Activated T-helper 2 cell treated with anti-CD3 and anti-CD28 coated beads, Interferon-gamma antibody, Interleukin-2, Interleukin-4, amounts not matched to agents 10 μg/mL and 5 μg/mL and 100 μg/mL, durations not matched to agents 14 hours and 24 hours and 36 hours (primary cell): ENCODE measurements around the gene FBXW8. TPM values are rescaled to one million over a fixed set of nuclear protein-coding genes. Genes with fewer than 3 reads are reported as not detected.

Experiments
- DNase-seq: peaks from one replicate; pipeline ENCODE4 v3.0.0; 2021; ENCODE audit warnings: low spot score
- H3K27ac Mint-ChIP-seq: one replicate; pipeline ENCODE4 v1.8.0; 2021; ENCODE audit warnings: mixed read lengths
- H3K27me3 Mint-ChIP-seq: one replicate; pipeline ENCODE4 v1.8.0; 2021; ENCODE audit warnings: low read depth, mixed read lengths
- H3K36me3 Mint-ChIP-seq: one replicate; pipeline ENCODE4 v1.8.0; 2021; ENCODE audit warnings: low read depth, mixed read lengths
- H3K4me1 Mint-ChIP-seq: one replicate; pipeline ENCODE4 v1.8.0; 2021; ENCODE audit warnings: low read depth, mixed read lengths
- H3K4me3 Mint-ChIP-seq: one replicate; pipeline ENCODE4 v1.8.0; 2021; ENCODE audit warnings: low read depth, mild to moderate bottlenecking, moderate library complexity, mixed read lengths
- H3K9me3 Mint-ChIP-seq: one replicate; pipeline ENCODE4 v1.8.0; 2021; ENCODE audit warnings: mixed read lengths
- intact Hi-C: fragments of 100-400 bp; cut with micrococcal nuclease; formaldehyde crosslinking; loops from one replicate; pipeline ENCODE4 v1.15.1; 2023
- total RNA-seq: library from RNA; stranded (reverse); gene quantifications from 2 replicates; pipeline ENCODE4 v1.2.3, GENCODE V29; 2022

The FBXW8 gene
- total RNA-seq, 1 donor from 2014 or later: 3.3 TPM

DNA sequence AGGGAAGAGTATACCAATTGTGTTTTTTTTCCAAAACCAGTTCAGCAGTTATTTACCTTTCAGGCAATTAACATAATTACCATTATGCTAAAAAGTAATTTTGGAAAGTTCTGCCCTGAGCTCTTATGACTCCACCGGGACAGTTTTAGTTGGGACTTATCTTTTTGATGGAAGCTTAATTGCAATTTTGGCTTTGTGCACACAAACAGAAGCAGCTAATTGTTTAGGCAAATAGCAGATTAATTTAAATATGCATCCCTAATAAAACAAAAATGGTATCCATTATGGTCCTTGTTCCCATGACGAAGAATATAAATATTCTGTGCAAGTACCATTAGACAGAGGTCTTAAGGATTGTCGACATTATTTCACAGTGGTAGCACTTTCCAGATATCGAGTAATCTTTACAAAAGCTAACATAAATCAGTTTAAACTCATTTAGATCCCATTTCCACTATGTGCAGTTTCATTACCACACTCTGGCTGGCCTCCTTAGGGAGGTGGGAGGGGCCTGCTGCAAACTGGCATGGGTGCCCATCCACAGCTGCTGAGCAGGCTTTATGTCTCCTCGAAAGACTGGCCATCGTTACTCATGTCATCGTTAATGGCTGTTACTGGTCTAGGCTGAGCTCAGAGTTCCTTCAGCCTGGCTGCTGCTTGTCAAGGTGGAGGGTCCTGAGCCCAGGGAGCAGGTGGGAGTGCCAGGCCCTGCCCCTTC lies 68.2 kb downstream of the FBXW8 start:
- peaks cover 9% of the 10 kb centered on the region for H3K27me3 Mint-ChIP-seq
- H3K4me3 Mint-ChIP-seq: no peak overlapping the region
- no peaks in the 10 kb centered on the region for H3K9me3 Mint-ChIP-seq
- H3K4me1 Mint-ChIP-seq: peaks cover 10% of the 10 kb centered on the region
- DNase-seq: no peak
- intact Hi-C loops: no loop called here
- no peaks in the 10 kb centered on the region for H3K36me3 Mint-ChIP-seq
- H3K27ac Mint-ChIP-seq: no peak overlapping the region

DNA sequence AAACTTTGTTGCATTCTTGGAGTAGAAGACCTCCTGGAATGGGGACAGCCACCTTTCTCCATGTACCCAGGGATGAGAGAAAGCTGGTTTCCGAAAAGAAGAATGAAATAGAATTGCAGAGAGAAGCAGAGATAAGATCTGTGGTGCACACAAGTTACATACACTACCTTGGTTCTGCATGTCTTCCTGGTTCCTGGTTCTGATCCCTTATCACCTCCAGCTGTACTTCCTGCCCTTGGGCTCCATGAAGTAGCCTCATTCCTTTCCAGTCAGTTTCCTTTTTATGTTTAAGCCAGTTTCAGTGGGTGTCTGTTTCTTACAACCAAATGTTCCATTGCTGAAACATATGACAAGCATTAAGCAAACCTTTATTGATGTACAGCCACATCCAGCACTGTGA lies 69.3 kb downstream of the FBXW8 start:
- H3K27me3 Mint-ChIP-seq: peaks cover 9% of the 10 kb centered on the region
- intact Hi-C loops: no loop called here
- DNase-seq: no peak
- H3K36me3 Mint-ChIP-seq: no peaks in the 10 kb centered on the region
- no peaks in the 10 kb centered on the region for H3K9me3 Mint-ChIP-seq
- H3K4me1 Mint-ChIP-seq: peaks cover 10% of the 10 kb centered on the region
- H3K27ac Mint-ChIP-seq: no peak overlapping the region
- no peak overlapping the region for H3K4me3 Mint-ChIP-seq

DNA sequence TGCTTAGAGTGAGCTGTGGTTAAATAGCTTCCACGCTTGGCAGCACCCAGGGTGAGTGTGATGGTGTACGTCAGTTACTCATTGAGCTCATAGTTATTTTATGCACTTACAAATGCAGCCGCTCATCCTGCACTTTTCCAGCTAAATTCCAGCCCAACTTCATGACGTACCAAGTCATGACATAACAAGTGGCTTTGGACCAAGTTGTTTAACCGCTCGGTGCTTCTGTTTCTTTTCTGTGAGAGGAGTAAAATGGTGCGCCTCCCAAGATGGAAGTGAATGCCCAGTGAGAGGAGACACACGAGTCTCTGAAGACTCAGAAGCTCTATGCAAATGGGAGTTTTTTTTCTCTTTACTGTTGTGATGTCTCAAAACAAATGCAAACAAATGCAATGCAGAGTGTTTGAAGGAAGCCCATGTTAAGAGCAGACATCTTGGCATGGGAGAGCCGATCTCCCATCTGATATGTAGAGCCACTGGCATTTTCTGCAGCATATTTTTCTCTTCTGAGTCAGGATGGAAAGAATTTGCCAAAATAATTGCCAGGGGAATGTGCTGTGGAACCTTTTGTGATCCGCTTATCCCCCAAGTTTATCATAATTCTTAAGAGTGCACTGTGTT lies 72.2 kb downstream of the FBXW8 start:
- H3K4me3 Mint-ChIP-seq: no peak overlapping the region
- no peaks in the 10 kb centered on the region for H3K9me3 Mint-ChIP-seq
- no peaks in the 10 kb centered on the region for H3K36me3 Mint-ChIP-seq
- peaks cover 9% of the 10 kb centered on the region for H3K27me3 Mint-ChIP-seq
- H3K27ac Mint-ChIP-seq: no peak overlapping the region
- peaks cover 10% of the 10 kb centered on the region for H3K4me1 Mint-ChIP-seq
- no peak for DNase-seq
- intact Hi-C loops: no loop called here

DNA sequence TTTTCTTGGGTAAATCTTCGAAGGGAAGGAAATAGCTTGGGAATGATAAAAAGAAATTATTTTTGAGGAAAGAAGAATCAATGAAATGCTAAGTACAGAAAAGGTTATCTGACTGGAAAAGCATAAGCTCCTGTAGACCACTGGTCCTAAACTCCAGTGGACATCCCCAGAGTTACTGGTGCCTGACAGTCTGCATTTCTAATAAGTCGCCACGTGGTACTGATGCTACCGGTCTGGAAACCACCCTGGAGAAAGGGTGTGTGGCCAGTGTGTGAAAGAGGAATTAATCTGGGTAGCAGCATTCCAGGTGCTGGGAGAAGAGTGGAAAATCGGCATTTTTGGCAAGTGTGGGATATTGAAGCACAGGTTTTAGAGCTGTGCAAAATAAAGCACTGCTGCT lies 73.3 kb downstream of the FBXW8 start:
- Mint-ChIP-seq H3K36me3 (no peaks in the 10 kb centered on the region), H3K4me3 (no peak overlapping the region), H3K9me3 (no peaks in the 10 kb centered on the region), H3K27ac (no peak overlapping the region), H3K27me3 (peaks cover 6% of the 10 kb centered on the region), H3K4me1 (peaks cover 10% of the 10 kb centered on the region)
- intact Hi-C loops: no loop called here
- DNase-seq: no peak

DNA sequence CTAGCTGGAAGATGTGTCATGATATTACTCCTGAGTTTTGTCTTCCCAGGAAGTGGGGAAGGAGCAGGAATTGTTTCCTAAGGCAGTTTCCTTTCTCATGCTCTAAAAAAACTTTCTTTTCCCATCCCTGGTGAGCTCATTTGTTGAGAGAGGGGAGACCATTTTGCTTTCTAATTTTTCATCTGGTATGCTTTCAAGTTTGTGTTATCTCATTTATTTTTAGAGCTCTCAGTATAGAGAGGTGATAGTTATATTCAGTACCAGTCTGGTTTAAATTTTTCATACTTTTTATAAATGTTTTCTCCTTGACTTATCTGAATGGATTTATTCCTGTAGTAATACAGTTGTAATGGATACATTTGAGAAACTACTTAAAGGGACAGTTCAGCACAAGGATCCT lies 79.6 kb downstream of the FBXW8 start:
- DNase-seq: no peak
- H3K9me3 Mint-ChIP-seq: no peaks in the 10 kb centered on the region
- H3K27me3 Mint-ChIP-seq: no peaks in the 10 kb centered on the region
- no peak overlapping the region for H3K4me3 Mint-ChIP-seq
- H3K4me1 Mint-ChIP-seq: no peaks in the 10 kb centered on the region
- H3K27ac Mint-ChIP-seq: no peak overlapping the region
- intact Hi-C loops: no loop called here
- H3K36me3 Mint-ChIP-seq: no peaks in the 10 kb centered on the region

DNA sequence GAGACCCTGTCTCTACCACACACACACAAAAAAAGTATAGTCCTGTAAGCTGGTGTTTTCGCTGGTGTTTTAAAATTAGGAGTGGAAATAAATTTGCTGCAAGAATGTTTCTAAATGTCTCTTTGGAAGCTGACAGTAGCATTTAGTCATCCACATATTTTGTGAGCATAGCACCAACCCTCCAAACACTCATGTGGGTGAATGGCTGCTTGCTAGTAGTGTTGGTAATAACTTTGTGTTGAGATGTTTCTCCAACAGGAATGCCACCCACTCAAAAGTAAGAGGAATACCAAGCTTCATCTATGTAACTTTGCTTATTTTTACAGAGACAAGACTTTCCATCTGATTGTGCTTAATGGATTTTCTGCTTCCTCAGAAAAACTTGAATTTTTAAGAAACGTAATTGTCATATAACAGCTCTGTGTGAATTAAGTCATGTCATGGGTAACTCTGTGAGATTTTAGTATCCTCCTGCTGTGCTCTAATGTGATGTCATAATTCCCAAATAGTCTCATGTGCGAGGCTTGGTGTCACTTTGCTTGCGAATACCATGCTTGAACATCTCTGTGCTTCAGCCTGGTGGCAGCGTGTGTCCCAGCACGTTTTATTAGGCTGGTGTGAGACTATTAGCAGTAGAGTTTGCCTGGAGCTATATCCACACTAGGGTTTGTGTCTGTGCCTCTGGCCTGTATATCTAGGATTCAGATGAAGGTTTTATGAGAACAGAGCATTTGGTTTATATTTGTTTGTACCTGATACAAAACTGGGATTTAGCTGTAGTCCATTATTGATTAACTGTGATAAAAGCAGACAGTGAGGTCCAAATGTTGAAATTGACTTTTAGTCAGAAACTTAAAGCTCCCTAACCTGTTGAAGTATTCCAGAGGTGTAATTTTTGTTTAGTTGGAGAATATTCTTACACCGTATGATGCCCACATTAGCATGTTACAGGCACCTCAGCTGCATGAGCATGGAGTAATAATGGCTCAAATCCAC lies 80.5 kb downstream of the FBXW8 start:
- H3K4me1 Mint-ChIP-seq: no peaks in the 10 kb centered on the region
- H3K9me3 Mint-ChIP-seq: no peaks in the 10 kb centered on the region
- intact Hi-C loops: no loop called here

DNA sequence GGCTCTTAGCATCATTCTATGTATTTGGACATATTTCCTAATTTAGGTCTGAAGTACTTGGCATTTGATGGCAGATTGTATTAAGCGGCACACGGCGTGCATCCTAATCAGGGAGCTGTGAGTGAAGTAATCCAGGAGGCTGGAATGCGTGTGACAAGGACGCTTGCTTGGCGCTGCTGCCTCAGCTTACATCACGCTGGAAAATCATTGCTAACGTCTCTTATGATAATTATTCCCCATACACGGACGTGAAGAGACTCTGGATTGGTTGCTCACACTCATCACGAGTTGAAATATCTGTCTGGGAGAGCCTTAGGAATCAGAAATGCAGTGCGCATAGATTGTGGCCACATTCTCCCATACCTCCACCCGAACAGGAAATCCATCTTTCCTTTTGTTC lies 85.3 kb downstream of the FBXW8 start:
- no peaks in the 10 kb centered on the region for H3K36me3 Mint-ChIP-seq
- no peaks in the 10 kb centered on the region for H3K27me3 Mint-ChIP-seq
- no peaks in the 10 kb centered on the region for H3K4me1 Mint-ChIP-seq
- no peaks in the 10 kb centered on the region for H3K9me3 Mint-ChIP-seq
- DNase-seq: no peak
- intact Hi-C loops: no loop called here
- H3K4me3 Mint-ChIP-seq: no peak overlapping the region
- no peak overlapping the region for H3K27ac Mint-ChIP-seq

More for the DNA sequence above, 80.5 kb downstream of the FBXW8 start:
- no peak overlapping the region for H3K27ac Mint-ChIP-seq
- H3K4me3 Mint-ChIP-seq: no peak overlapping the region
- no peaks in the 10 kb centered on the region for H3K36me3 Mint-ChIP-seq
- no peaks in the 10 kb centered on the region for H3K27me3 Mint-ChIP-seq
- no peak for DNase-seq

DNA sequence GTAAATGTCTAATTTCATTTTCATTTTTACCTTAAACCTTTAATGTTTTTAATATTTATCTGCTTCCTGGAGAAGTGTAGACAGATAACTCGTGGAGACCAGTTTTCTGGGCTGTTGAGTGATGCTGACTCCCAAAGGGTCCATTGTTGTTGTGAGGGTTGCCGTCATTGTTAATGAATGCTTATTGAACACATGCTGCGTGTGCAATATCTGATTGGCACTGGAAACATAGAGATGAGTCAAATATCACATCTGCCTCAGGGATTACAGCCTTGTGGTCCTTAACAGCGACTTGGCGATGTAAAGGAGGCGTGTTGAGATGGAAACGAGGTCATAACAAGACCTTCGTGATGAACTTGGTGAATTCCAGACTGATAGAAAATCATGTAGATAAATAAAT lies 85.9 kb downstream of the FBXW8 start:
- Mint-ChIP-seq H3K4me1 (no peaks in the 10 kb centered on the region), H3K9me3 (no peaks in the 10 kb centered on the region), H3K4me3 (no peak overlapping the region), H3K36me3 (no peaks in the 10 kb centered on the region), H3K27ac (no peak overlapping the region), H3K27me3 (no peaks in the 10 kb centered on the region)
- intact Hi-C loops: no loop called here
- DNase-seq: no peak

DNA sequence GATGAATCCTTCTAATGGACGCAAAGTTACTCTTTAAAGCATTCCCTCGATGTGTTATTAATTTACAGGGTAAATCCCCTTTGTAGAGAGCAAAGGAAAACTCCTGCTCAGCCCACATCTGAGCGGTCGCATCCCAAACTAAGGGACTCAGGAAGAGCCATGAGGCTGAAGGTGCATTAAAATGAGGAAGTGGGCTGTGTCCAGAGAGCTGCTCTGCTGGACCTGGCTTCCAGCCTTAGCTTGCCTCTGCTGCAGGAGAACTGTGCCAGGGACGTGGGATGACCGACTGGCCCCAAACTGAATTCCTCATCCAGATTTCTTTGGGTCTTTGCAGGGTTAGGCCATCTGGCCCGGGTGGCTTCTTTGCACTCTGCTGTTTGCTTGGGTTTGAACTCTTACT lies 88.3 kb downstream of the FBXW8 start:
- intact Hi-C loops: no loop called here
- Mint-ChIP-seq H3K27ac (no peak overlapping the region), H3K9me3 (no peaks in the 10 kb centered on the region), H3K27me3 (no peaks in the 10 kb centered on the region), H3K36me3 (no peaks in the 10 kb centered on the region), H3K4me1 (no peaks in the 10 kb centered on the region), H3K4me3 (no peak overlapping the region)
- no peak for DNase-seq

DNA sequence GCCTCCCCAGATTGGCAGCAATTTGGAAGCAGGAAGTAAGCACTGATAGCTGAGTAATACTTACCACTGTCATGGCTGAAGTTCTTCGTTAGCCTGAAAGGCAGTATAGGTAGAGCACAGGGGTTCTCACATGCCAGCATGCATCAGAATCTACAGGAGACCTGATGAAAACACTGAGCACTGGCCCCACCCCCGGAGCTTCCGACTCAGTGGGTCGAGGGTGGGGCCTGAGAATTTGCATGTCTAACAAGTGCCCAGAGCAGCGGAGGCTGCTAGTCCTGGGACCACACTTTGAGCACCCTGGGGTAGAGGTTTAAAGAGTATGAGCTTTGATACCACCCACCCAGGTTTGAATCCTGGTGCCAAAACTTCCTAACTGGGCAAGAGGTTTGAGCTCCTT lies 89.6 kb downstream of the FBXW8 start:
- H3K4me1 Mint-ChIP-seq: peaks cover under 1% of the 10 kb centered on the region
- no peak overlapping the region for H3K4me3 Mint-ChIP-seq
- DNase-seq: no peak
- H3K9me3 Mint-ChIP-seq: no peaks in the 10 kb centered on the region
- H3K36me3 Mint-ChIP-seq: no peaks in the 10 kb centered on the region
- no peaks in the 10 kb centered on the region for H3K27me3 Mint-ChIP-seq
- H3K27ac Mint-ChIP-seq: no peak overlapping the region
- intact Hi-C loops: no loop called here

DNA sequence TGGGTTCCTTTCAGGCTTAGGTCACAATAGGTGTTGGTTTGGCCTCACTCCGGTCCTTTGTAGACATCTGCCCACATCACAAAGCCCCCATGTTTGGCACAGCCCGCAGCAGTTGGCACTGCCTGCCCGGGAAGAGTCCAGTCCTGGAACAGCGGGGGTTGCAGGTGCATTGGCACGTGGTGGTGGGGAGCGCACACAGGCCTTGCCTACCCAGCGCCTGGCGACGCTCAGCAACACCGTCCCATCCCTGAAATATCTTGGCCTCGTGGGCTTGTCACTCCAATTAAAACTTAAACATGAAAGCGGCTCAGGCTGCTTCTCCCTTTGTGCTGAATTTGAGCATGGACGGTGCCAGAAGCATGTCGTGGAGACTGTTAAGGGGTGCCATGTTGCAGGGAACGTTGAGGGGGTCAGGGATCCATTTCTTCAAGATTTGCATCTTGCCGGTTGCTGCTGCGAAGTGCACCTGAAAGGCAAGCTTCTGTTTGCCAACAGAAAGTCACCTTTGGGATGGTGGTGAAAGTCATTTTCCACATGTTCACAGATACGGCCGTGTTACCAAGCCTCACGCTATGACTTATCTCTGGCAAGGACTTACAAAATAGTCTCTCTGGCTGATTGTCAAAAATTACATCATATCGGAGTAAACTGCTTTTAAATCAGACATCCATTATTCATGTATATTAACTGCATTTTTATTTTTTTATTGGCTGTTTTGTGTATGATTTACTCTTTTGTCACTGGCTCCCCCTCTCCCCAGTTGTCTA lies 91.5 kb downstream of the FBXW8 start:
- Mint-ChIP-seq H3K4me1 (peaks cover 10% of the 10 kb centered on the region), H3K9me3 (no peaks in the 10 kb centered on the region), H3K27me3 (no peaks in the 10 kb centered on the region), H3K27ac (no peak overlapping the region), H3K4me3 (no peak overlapping the region), H3K36me3 (no peaks in the 10 kb centered on the region)
- intact Hi-C loops: no loop called here
- DNase-seq: no peak

DNA sequence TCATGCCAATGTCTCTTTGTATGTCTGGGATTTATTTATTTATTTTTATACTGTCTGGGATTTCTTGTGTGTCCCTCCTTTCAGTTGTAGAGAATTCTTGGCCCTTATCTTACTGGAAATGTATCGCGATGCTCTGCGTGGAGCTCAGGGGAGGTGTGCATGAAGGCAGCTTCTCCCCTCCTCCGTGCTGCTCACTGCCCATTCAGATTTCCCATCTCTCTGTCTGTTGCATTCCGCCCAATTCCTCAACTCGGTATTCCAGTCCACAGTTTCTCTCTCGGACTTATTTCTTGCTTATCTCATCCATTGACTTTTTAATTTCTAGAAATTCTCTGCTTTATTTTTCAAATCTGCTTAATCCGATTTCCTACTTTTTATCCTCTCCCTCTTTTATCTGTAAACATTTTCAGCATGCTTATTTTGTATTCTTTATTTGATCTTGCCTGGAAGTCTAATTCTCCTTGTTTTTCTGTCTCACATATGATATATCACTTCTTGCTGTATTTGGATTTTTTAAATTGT lies 93.2 kb downstream of the FBXW8 start:
- Mint-ChIP-seq H3K9me3 (no peaks in the 10 kb centered on the region), H3K4me1 (peaks cover 15% of the 10 kb centered on the region), H3K36me3 (no peaks in the 10 kb centered on the region), H3K4me3 (no peak overlapping the region), H3K27ac (no peak overlapping the region), H3K27me3 (no peaks in the 10 kb centered on the region)
- intact Hi-C loops: no loop called here
- no peak for DNase-seq
